B cell (primary cell): Measurements from ENCODE around the gene DNAJC1. TPM values are rescaled to one million over a fixed set of nuclear protein-coding genes. Genes with fewer than 3 reads are reported as not detected.

Experiments
- ATAC-seq: fragments of 200-7000 bp; cut with Tn5 transposase; one replicate; pipeline ENCODE4 v1.10.0; 2021; ENCODE audit warnings: low read depth, mild to moderate bottlenecking, moderate number of reproducible peaks, moderate library complexity
- CTCF ChIA-PET: fragments of 350-600 bp; sonication (Branson Sonifier 250); formaldehyde crosslinking; loops from one replicate; lab custom pipeline; 2021; ENCODE audit warnings: antibody characterized with exemption, inconsistent platforms; lab: Charles Lee
- POLR2A ChIA-PET: fragments of 350-600 bp; sonication (Branson Sonifier 250); formaldehyde crosslinking; loops from one replicate; lab custom pipeline; 2021; ENCODE audit warnings: antibody characterized with exemption; lab: Charles Lee
- DNase-seq: peaks from one replicate; pipeline ENCODE4 v3.0.0; 2013
- H2AFZ ChIP-seq: 2 replicates; pipeline ENCODE4 v1.6.1; 2012; ENCODE audit warnings: mild to moderate bottlenecking, low read depth, low read length; ENCODE audit not compliant: insufficient read depth, poor library complexity, severe bottlenecking
- H3K27ac ChIP-seq, 2 donors: 1 replicate in 1 of 2; 2 replicates in 1 of 2; pipeline ENCODE4 v1.5.1; 2012 to 2013; ENCODE audit warnings: low read length in 2 of 2, mild to moderate bottlenecking in 2 of 2, moderate library complexity in 1 of 2
- H3K27me3 ChIP-seq, 4 experiments: fragments of 200-600 bp in 1 of 4; sonication (generic) in 1 of 4; replicated peaks in 1 of 4; 1 replicate in 2 of 4; 2 replicates in 2 of 4; pipeline versions ENCODE4 v1.6.1 to v1.7.0; 2013 to 2016; ENCODE audit warnings: low read length in 3 of 4, mild to moderate bottlenecking in 2 of 4, mixed read lengths in 1 of 4, moderate library complexity in 1 of 4; ENCODE audit not compliant: insufficient read depth in 4 of 4, control insufficient read depth in 3 of 4; ENCODE audit errors: control extremely low read depth in 1 of 4
- H3K36me3 ChIP-seq, 2 experiments: replicated peaks in 1 of 2; 1 replicate in 1 of 2; 2 replicates in 1 of 2; pipeline versions ENCODE4 v1.6.1 to v1.7.1; 2013; ENCODE audit warnings: low read length in 1 of 2; ENCODE audit not compliant: insufficient read depth in 2 of 2, control insufficient read depth in 1 of 2; ENCODE audit errors: control extremely low read depth in 1 of 2, extremely low read depth in 1 of 2
- H3K4me1 ChIP-seq, 2 donors: fragments of 200-600 bp in 1 of 2; sonication (generic) in 1 of 2; 1 replicate in 1 of 2; 2 replicates in 1 of 2; pipeline versions ENCODE4 v1.5.1 to v1.6.1; 2013 to 2017; ENCODE audit warnings: low read length in 2 of 2; ENCODE audit not compliant: control insufficient read depth in 2 of 2, insufficient read depth in 2 of 2
- H3K4me2 ChIP-seq: replicated peaks from 2 replicates; pipeline ENCODE3; 2012; ENCODE audit warnings: mild to moderate bottlenecking, low read depth, low read length; ENCODE audit not compliant: poor library complexity, severe bottlenecking
- H3K4me3 ChIP-seq, 5 experiments: fragments of 200-600 bp in 1 of 5; sonication (generic) in 1 of 5; 1 replicate in 3 of 5; 2 replicates in 2 of 5; pipeline versions ENCODE4 v1.5.1 to v1.7.0; 2011 to 2016; ENCODE audit warnings: low read length in 4 of 5, mild to moderate bottlenecking in 4 of 5, low read depth in 2 of 5, control low read depth in 1 of 5, moderate library complexity in 1 of 5; ENCODE audit not compliant: insufficient read depth in 1 of 5; ENCODE audit errors: control extremely low read depth in 1 of 5, extremely low read depth in 1 of 5
- H3K79me2 ChIP-seq: fragments of 200-600 bp; sonication (generic); one replicate; pipeline ENCODE4 v1.6.0; 2016; ENCODE audit warnings: low read length; ENCODE audit not compliant: control insufficient read depth, insufficient read depth
- H3K9ac ChIP-seq: fragments of 200-600 bp; sonication (generic); 2 replicates; pipeline ENCODE4 v1.6.1; 2017; ENCODE audit warnings: mild to moderate bottlenecking, low read length, moderate library complexity
- H3K9me3 ChIP-seq, 3 donors: one replicate each; pipeline versions ENCODE4 v1.6.1 to v1.7.1; 2013; ENCODE audit warnings: low read length in 2 of 3; ENCODE audit not compliant: control insufficient read depth in 2 of 3, insufficient read depth in 1 of 3; ENCODE audit errors: control extremely low read depth in 1 of 3
- H4K20me1 ChIP-seq: 2 replicates; pipeline ENCODE4 v1.6.0; 2012; ENCODE audit warnings: mild to moderate bottlenecking, low read length; ENCODE audit not compliant: insufficient read depth, control insufficient read depth, poor library complexity, severe bottlenecking
- H3K27ac Mint-ChIP-seq: one replicate; pipeline ENCODE4 v1.8.0; 2021; ENCODE audit warnings: mixed read lengths
- H3K27me3 Mint-ChIP-seq: one replicate; pipeline ENCODE4 v1.8.0; 2021; ENCODE audit warnings: mixed read lengths
- H3K4me1 Mint-ChIP-seq: one replicate; pipeline ENCODE4 v1.8.0; 2021; ENCODE audit warnings: mixed read lengths
- H3K4me3 Mint-ChIP-seq: one replicate; pipeline ENCODE4 v1.8.0; 2021; ENCODE audit warnings: mixed read lengths
- H3K9me3 Mint-ChIP-seq: one replicate; pipeline ENCODE4 v1.8.0; 2022; ENCODE audit warnings: mixed read lengths; ENCODE audit not compliant: insufficient read depth
- CTCF ChIP-seq: fragments of 200-600 bp; IDR thresholded peaks from one replicate; pipeline ENCODE4 v1.8.0; 2022; ENCODE audit warnings: antibody characterized with exemption, mild to moderate bottlenecking
- EZH2 ChIP-seq: IDR thresholded peaks from 2 replicates; pipeline ENCODE4 v1.6.1; 2012; ENCODE audit warnings: borderline replicate concordance, low read depth, mild to moderate bottlenecking, moderate library complexity, low read length; ENCODE audit not compliant: insufficient read depth, poor library complexity, severe bottlenecking
- WGBS: methylation state at CpG from one replicate; pipeline ENCODE4 v1.1.5; 2013; ENCODE audit warnings: missing lambda C conversion rate; ENCODE audit not compliant: insufficient coverage; 5-methylcytosine and 5-hydroxymethylcytosine counted together
- intact Hi-C: fragments of 100-400 bp; cut with micrococcal nuclease; formaldehyde crosslinking; loops from one replicate; pipeline ENCODE4 v1.10.0; 2022
- polyA plus RNA-seq: library from polyadenylated mRNA; depleted of rRNA; stranded (reverse); fragments of >200 nt; gene quantifications from 2 replicates; pipeline ENCODE4 v1.2.3, GENCODE V29; 2012
- total RNA-seq, 2 donors: library from RNA; stranded (reverse); fragments of 120-200 nt in 1 of 2; gene quantifications; 1 replicate in 1 of 2; 2 replicates in 1 of 2; pipeline versions ENCODE4 v1.2.3 to v1.2.4, GENCODE V29; 2013 to 2022

DNAJC1 gene
- total and polyA plus RNA-seq, 2 donors (not counting 1 experiment from before 2014, with no cell fraction given): 9.4 to 15.4 TPM

DNA sequence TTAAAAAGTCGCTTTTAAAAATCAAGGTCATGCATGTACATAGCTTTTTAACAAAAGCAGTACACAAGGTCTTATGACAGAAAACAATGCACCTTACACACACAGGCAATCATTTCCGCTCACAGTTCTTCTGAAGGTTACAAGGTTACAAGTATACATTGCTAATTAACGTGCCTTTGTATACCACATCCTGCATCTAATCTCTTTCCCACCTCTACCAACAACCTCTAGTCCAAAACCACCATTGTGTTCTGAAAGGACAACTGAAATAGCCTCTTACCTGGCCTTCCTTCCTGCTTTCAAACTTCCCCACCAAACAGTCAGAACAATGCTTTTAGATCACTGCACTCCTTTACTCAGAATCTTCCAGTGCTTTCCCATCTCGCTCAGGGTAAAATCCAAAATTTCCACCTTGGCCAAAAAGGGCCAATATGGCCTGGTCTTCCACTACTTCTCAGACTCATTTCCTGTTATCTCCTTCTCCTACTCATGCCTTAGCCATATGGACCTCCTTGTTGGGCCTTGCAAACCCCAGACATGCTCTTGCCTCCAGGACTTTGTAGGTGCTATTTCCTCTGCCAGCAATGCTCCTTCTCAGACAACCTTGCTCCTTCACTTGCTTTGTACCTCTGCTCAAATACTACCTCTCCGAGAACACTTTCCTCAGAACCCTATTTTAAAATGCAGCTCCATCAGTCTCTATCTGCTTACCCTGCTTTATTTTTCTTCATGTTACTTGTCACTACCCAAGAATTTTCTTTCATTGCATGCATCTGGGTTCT is 205.4 kb downstream of the DNAJC1 start:
- DNase-seq (no peak), ATAC-seq (no peak)
- Mint-ChIP-seq H3K9me3 (no peaks in the 10 kb centered on the region), H3K4me3 (no peak overlapping the region), H3K27ac (no peak overlapping the region), H3K4me1 (no peaks in the 10 kb centered on the region), H3K27me3 (no peaks in the 10 kb centered on the region)
- Histone ChIP-seq H3K36me3 (no peaks in the 10 kb centered on the region), H3K27me3 (no peaks in the 10 kb centered on the region), H3K79me2 (no peaks in the 10 kb centered on the region), H3K4me2 (no peak overlapping the region), H3K9me3 (no peaks in the 10 kb centered on the region), H3K4me3 (no peak overlapping the region), H3K27ac (no peak overlapping the region), H4K20me1 (no peaks in the 10 kb centered on the region), H3K4me1 (no peaks in the 10 kb centered on the region), H3K9ac (no peak overlapping the region), H2AFZ (no peak overlapping the region)
- 96% methylated on average over 5 of the region's 5 CpGs for WGBS
- POLR2A ChIA-PET: no interaction called here
- TF ChIP-seq CTCF (no peak), EZH2 (no peak)
- intact Hi-C loops: no loop called here
- CTCF ChIA-PET: no interaction called here

DNA sequence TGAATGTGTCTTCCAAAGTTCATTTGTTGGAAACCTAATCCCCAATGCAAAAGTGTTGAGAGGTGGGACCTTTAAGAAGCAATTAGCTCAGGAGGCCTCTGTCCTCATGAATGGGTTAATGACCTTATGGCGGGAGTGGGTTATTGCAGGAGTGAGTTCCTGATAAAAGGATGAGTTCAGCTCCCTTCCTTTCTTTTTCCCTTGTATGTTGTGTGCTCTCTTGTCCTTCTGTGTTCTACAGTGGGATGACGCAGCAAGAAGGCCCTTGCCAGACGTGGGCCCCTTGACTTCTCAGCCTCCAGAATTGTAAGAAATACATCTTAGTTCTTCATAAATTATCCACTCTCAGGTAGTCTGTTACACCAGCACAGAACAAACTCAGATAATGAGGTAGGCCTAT is 206.0 kb downstream of the DNAJC1 start:
- DNase-seq: no peak
- H3K27me3 ChIP-seq: no peaks in the 10 kb centered on the region
- no peak overlapping the region for H3K4me3 ChIP-seq
- no peak overlapping the region for H3K9ac ChIP-seq
- H3K36me3 ChIP-seq: no peaks in the 10 kb centered on the region
- no peaks in the 10 kb centered on the region for H3K79me2 ChIP-seq
- intact Hi-C loops: no loop called here
- no peaks in the 10 kb centered on the region for H3K4me1 ChIP-seq
- H3K27me3 Mint-ChIP-seq: no peaks in the 10 kb centered on the region
- no peak overlapping the region for H3K27ac ChIP-seq
- WGBS: 100% methylated on average over 1 of the region's 3 CpGs
- ChIA-PET CTCF (no interaction called here), POLR2A (no interaction called here)
- TF ChIP-seq CTCF (no peak), EZH2 (no peak)
- H3K4me2 ChIP-seq: no peak overlapping the region
- no peaks in the 10 kb centered on the region for H3K9me3 ChIP-seq
- no peaks in the 10 kb centered on the region for H4K20me1 ChIP-seq
- no peak overlapping the region for H2AFZ ChIP-seq
- H3K9me3 Mint-ChIP-seq: no peaks in the 10 kb centered on the region
- ATAC-seq: no peak
- no peaks in the 10 kb centered on the region for H3K4me1 Mint-ChIP-seq
- H3K27ac Mint-ChIP-seq: no peak overlapping the region
- H3K4me3 Mint-ChIP-seq: no peak overlapping the region
